ENCODE measurements around the gene LONP2.

GRCh38 chr16:48206594-48207242, 37.4 kb upstream of the LONP2 start:
- TF ChIP-seq CTCF (IDR thresholded peaks at IDR 0.05), result no peak
- TF ChIP-seq EZH2 (IDR thresholded peaks at IDR 0.05), result no peak
- TF ChIP-seq EZH2phosphoT487 (IDR thresholded peaks at IDR 0.05), result no peak

Measured in neural progenitor cell (in vitro differentiated cells).